Activated CD4-positive, alpha-beta memory T cell treated with anti-CD3 and anti-CD28 coated beads for 36 hours (primary cell): Measurements from ENCODE around the gene CLEC4M. TPM values are rescaled to one million over a fixed set of nuclear protein-coding genes. Genes with fewer than 3 reads are reported as not detected.

Source experiments
- CTCF ChIA-PET: fragments of 350-600 bp; sonication (Branson Sonifier 250); formaldehyde crosslinking; loops from one replicate; lab custom pipeline; 2021; ENCODE audit warnings: antibody characterized with exemption, inconsistent platforms; lab: Charles Lee
- POLR2A ChIA-PET: fragments of 350-600 bp; sonication (Branson Sonifier 250); formaldehyde crosslinking; loops from one replicate; lab custom pipeline; 2021; ENCODE audit warnings: antibody characterized with exemption; lab: Charles Lee
- DNase-seq: peaks from one replicate; pipeline ENCODE4 v3.0.0-alpha.2; 2020
- H3K27ac Mint-ChIP-seq: one replicate; pipeline ENCODE4 v1.8.0; 2021; ENCODE audit warnings: mixed read lengths
- H3K27me3 Mint-ChIP-seq: one replicate; pipeline ENCODE4 v1.8.0; 2021; ENCODE audit warnings: mixed read lengths
- H3K36me3 Mint-ChIP-seq: one replicate; pipeline ENCODE4 v1.8.0; 2021; ENCODE audit warnings: mixed read lengths
- H3K4me1 Mint-ChIP-seq: one replicate; pipeline ENCODE4 v1.8.0; 2021; ENCODE audit warnings: low read depth, mixed read lengths
- H3K4me3 Mint-ChIP-seq: one replicate; pipeline ENCODE4 v1.8.0; 2021; ENCODE audit warnings: mild to moderate bottlenecking, mixed read lengths
- H3K9me3 Mint-ChIP-seq: one replicate; pipeline ENCODE4 v1.8.0; 2021; ENCODE audit warnings: mixed read lengths
- intact Hi-C: fragments of 100-400 bp; cut with micrococcal nuclease; formaldehyde crosslinking; loops from one replicate; pipeline ENCODE4 v1.15.1; 2023
- total RNA-seq, 2 experiments: library from RNA; stranded (reverse); gene quantifications; one replicate each; pipeline ENCODE4 v1.2.3, GENCODE V29; 2021

Gene CLEC4M
- total RNA-seq, 2 experiments from 2014 or later, result not detected

GRCh38 chr19:7817801-7818200, 54.8 kb downstream of the CLEC4M start:
- intact Hi-C loops, result no loop called here
- H3K4me3 Mint-ChIP-seq, result no peak overlapping the region
- POLR2A ChIA-PET, result interaction anchor here (1.0 kb wide), 1 partner anchor 8 kb away, joined by 3 read pairs; no protein-coding TSS in a partner anchor
- H3K36me3 Mint-ChIP-seq, result peaks cover 4% of the 10 kb centered on the region
- CTCF ChIA-PET, result interaction anchor here (0.7 to 1.3 kb wide), 4 partner anchors 18 to 137 kb away, joined by 3 to 4 read pairs (median 3); partner anchors contain the start of gene TRAPPC5
- no peak for DNase-seq
- H3K27ac Mint-ChIP-seq, result no peak overlapping the region
- peaks cover 14% of the 10 kb centered on the region for H3K4me1 Mint-ChIP-seq
- H3K27me3 Mint-ChIP-seq, result peaks cover 36% of the 10 kb centered on the region
- peaks cover 8% of the 10 kb centered on the region for H3K9me3 Mint-ChIP-seq

GRCh38 chr19:7818806-7819205, 55.8 kb downstream of the CLEC4M start:
- POLR2A ChIA-PET, result no interaction called here
- peaks cover 39% of the 10 kb centered on the region for H3K27me3 Mint-ChIP-seq
- H3K4me3 Mint-ChIP-seq, result no peak overlapping the region

More at GRCh38 chr19:7818806-7819205, 55.8 kb downstream of the CLEC4M start:
- Mint-ChIP-seq H3K36me3 (peaks cover 2% of the 10 kb centered on the region), H3K9me3 (peaks cover 8% of the 10 kb centered on the region), H3K4me1 (peaks cover 14% of the 10 kb centered on the region), H3K27ac (no peak overlapping the region)
- intact Hi-C loops, result no loop called here
- CTCF ChIA-PET, result interaction anchor here (1.0 kb wide), 1 partner anchor 18 kb away, joined by 4 read pairs; no protein-coding TSS in a partner anchor
- no peak for DNase-seq

Other genes starting within 250 kb of the CLEC4M start
- gene ZNF358, start 247.1 kb upstream of the CLEC4M start, total RNA-seq, result 1 to 10 TPM; 4.6 to 6.0 TPM
- 1 to 10 TPM; 7.4 to 9.5 TPM for gene MCOLN1, start 240.6 kb upstream of the CLEC4M start, total RNA-seq
- 100 to 1,000 TPM; 106 to 121 TPM for gene PNPLA6, start 227.5 kb upstream of the CLEC4M start, total RNA-seq
- under 1 TPM; 0.17 to 0.31 TPM for gene CAMSAP3, start 167.4 kb upstream of the CLEC4M start, total RNA-seq
- gene XAB2, start 133.7 kb upstream of the CLEC4M start, total RNA-seq, result 10 to 100 TPM; 50.0 to 52.4 TPM
- gene PET100, start 133.4 kb upstream of the CLEC4M start, total RNA-seq, result 100 to 1,000 TPM; 106 to 114 TPM
- under 1 TPM; 0.41 to 0.62 TPM for gene PCP2, start 129.5 kb upstream of the CLEC4M start, total RNA-seq
- gene STXBP2, start 126.1 kb upstream of the CLEC4M start, total RNA-seq, result 100 to 1,000 TPM; 109 to 111 TPM
- not detected for gene RETN, start 94.2 kb upstream of the CLEC4M start, total RNA-seq
- gene MCEMP1, start 86.2 kb upstream of the CLEC4M start, total RNA-seq, result not detected
- gene TRAPPC5, start 82.4 kb upstream of the CLEC4M start, total RNA-seq, result 10 to 100 TPM; 77.5 to 88.2 TPM
- gene FCER2, start 61.1 kb upstream of the CLEC4M start, total RNA-seq, result 1 to 10 TPM; 3.5 to 4.1 TPM
- not detected for gene CLEC4G, start 31.1 kb upstream of the CLEC4M start, total RNA-seq
- gene CD209, start 15.7 kb upstream of the CLEC4M start, total RNA-seq, result not detected
- 1 to 10 TPM; 5.0 to 5.6 TPM for gene EVI5L, start 67.0 kb downstream of the CLEC4M start, total RNA-seq
- gene PRR36, start 111.1 kb downstream of the CLEC4M start, total RNA-seq, result under 1 TPM; 0.14 to 0.19 TPM
- gene LRRC8E, start 125.3 kb downstream of the CLEC4M start, total RNA-seq, result not detected
- gene MAP2K7, start 140.6 kb downstream of the CLEC4M start, total RNA-seq, result 10 to 100 TPM; 29.1 to 30.1 TPM
- 1 to 10 TPM; 4.4 to 4.6 TPM for gene TGFBR3L, start 151.6 kb downstream of the CLEC4M start, total RNA-seq
- gene SNAPC2, start 157.1 kb downstream of the CLEC4M start, total RNA-seq, result 10 to 100 TPM; 18.7 to 20.2 TPM
- under 1 TPM; 0.29 to 0.77 TPM for gene CTXN1, start 162.9 kb downstream of the CLEC4M start, total RNA-seq
- 10 to 100 TPM; 66.5 to 68.5 TPM for gene TIMM44, start 180.4 kb downstream of the CLEC4M start, total RNA-seq
- gene ELAVL1, start 242.4 kb downstream of the CLEC4M start, total RNA-seq, result 100 to 1,000 TPM; 143 to 145 TPM